ENCODE measurements around the gene CDCP2. TPM values are rescaled to one million over a fixed set of nuclear protein-coding genes. Genes with fewer than 3 reads are reported as not detected.
"Not testable (repeated sequence)": the region's sequence is repeated elsewhere in the genome, so short reads cannot be mapped to it uniquely, and the experiment has no call there.

CDCP2 gene
- total RNA-seq, 1 experiment from 2014 or later, result not detected

DNA sequence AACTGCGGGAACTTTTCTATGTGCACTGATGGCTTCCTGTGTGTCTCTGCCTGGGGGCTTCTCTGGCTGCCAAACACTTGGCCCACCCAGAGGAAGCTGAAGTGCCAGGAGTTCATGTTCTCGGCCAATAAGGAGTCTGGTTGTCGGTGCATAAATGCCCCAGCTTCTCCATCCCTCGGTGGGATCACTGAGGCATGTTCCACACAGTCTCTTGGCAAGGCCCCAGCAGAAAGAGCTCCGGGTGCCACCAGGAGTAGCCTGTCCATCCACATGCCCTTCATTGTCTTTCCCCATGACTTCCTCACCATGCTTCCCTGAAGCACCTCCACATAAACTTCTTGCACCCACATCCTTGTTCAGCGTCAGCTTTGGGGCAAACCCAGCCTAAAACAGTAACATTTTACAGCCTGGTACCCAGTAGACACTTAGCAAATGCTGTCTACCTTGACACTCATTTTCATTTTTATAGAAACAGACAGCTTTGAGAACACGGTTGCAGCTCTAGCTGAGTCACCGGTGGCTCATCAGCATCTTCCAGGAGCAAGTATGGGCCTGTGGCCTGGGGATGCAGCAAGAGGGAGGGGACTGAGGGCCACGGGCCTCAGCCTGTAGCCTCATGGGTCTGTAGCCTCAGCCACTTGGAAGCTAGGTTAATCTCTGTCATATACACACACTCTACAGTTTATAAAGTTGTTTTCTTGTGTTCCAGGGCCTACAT is 14.8 kb upstream of the CDCP2 start:
- H3K27ac Mint-ChIP-seq, result no peak overlapping the region
- POLR2A ChIA-PET, result no interaction called here
- CTCF ChIA-PET, result interaction anchor here (1.9 to 2.1 kb wide), 2 partner anchors 14 to 43 kb away, joined by 6 to 7 read pairs; no protein-coding TSS in a partner anchor
- no peaks in the 10 kb centered on the region for H3K36me3 Mint-ChIP-seq
- no peak for TF ChIP-seq CREB1 (CRISPR knock-in tag; IDR thresholded peaks at IDR 0.05)
- TF ChIP-seq ESRRA (CRISPR knock-in tag; IDR thresholded peaks at IDR 0.05; ENCODE audit: borderline replicate concordance), result no peak
- TF ChIP-seq, protein P1, sequence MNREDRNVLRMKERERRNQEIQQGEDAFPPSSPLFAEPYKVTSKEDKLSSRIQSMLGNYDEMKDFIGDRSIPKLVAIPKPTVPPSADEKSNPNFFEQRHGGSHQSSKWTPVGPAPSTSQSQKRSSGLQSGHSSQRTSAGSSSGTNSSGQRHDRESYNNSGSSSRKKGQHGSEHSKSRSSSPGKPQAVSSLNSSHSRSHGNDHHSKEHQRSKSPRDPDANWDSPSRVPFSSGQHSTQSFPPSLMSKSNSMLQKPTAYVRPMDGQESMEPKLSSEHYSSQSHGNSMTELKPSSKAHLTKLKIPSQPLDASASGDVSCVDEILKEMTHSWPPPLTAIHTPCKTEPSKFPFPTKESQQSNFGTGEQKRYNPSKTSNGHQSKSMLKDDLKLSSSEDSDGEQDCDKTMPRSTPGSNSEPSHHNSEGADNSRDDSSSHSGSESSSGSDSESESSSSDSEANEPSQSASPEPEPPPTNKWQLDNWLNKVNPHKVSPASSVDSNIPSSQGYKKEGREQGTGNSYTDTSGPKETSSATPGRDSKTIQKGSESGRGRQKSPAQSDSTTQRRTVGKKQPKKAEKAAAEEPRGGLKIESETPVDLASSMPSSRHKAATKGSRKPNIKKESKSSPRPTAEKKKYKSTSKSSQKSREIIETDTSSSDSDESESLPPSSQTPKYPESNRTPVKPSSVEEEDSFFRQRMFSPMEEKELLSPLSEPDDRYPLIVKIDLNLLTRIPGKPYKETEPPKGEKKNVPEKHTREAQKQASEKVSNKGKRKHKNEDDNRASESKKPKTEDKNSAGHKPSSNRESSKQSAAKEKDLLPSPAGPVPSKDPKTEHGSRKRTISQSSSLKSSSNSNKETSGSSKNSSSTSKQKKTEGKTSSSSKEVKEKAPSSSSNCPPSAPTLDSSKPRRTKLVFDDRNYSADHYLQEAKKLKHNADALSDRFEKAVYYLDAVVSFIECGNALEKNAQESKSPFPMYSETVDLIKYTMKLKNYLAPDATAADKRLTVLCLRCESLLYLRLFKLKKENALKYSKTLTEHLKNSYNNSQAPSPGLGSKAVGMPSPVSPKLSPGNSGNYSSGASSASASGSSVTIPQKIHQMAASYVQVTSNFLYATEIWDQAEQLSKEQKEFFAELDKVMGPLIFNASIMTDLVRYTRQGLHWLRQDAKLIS (CRISPR knock-in tag; IDR thresholded peaks at IDR 0.05; ENCODE audit: borderline replicate concordance), result no peak
- no peak for TF ChIP-seq TP53 (CRISPR knock-in tag; IDR thresholded peaks at IDR 0.05)
- TF ChIP-seq ZNF396 (CRISPR knock-in tag; IDR thresholded peaks at IDR 0.05; ENCODE audit: borderline replicate concordance), result no peak
- TF ChIP-seq NR2C2 (CRISPR knock-in tag; IDR thresholded peaks at IDR 0.05), result no peak
- TF ChIP-seq ZSCAN18 (CRISPR knock-in tag; IDR thresholded peaks at IDR 0.05), result no peak
- no peak for TF ChIP-seq ZNF263 (CRISPR knock-in tag; IDR thresholded peaks at IDR 0.05; ENCODE audit: low read depth)
- peaks cover 3% of the 10 kb centered on the region; the same call in 1 of the 2 replicates for H3K27me3 Mint-ChIP-seq (ENCODE audit: low read depth)
- H3K9me3 Mint-ChIP-seq, result no peaks in the 10 kb centered on the region
- ATAC-seq (no peak), DNase-seq (ENCODE audit: low spot score) (no peak)
- H3K4me3 Mint-ChIP-seq, result no peak overlapping the region
- H3K4me1 Mint-ChIP-seq, result no peaks in the 10 kb centered on the region

GRCh38 chr1:54166357-54166756 is 13.6 kb upstream of the CDCP2 start:
- not testable (repeated sequence) for H3K27ac Mint-ChIP-seq

More at GRCh38 chr1:54166357-54166756, 13.6 kb upstream of the CDCP2 start:
- H3K9me3 Mint-ChIP-seq; ATAC-seq; H3K4me1 Mint-ChIP-seq; POLR2A ChIA-PET; H3K36me3 Mint-ChIP-seq; DNase-seq (ENCODE audit: low spot score); H3K4me3 Mint-ChIP-seq; H3K27me3 Mint-ChIP-seq (ENCODE audit: low read depth): not testable (repeated sequence)
- 0 out of 2 replicates have a peak, but pooled peaks have one; percentile 24 for TF ChIP-seq PRDM15 (CRISPR knock-in tag; IDR thresholded peaks at IDR 0.05)
- CTCF ChIA-PET, result interaction anchor here (2.1 kb wide), 1 partner anchor 41 kb away, joined by 6 read pairs; no protein-coding TSS in a partner anchor

Measured in WTC11 (cell line).